IMR-90 (cell line): ENCODE results near the gene DMXL1. TPM values are rescaled to one million over a fixed set of nuclear protein-coding genes. Genes with fewer than 3 reads are reported as not detected.

Experiments used
- ATAC-seq: fragments of 200-7000 bp; cut with Tn5 transposase; 2 replicates; pipeline ENCODE4 v1.9.1; 2020; ENCODE audit warnings: low read depth, mild to moderate bottlenecking, moderate library complexity
- BruUV-seq: library from RNA; stranded (reverse); fragments of 400-500 nt; replicated peaks from 2 replicates; lab custom pipeline; 2021; lab: Mats Ljungman, UMichigan
- CTCF ChIA-PET: fragments of 300-600 bp; formaldehyde crosslinking; extraction: SDS; loops from one replicate; lab custom pipeline; 2021; ENCODE audit warnings: antibody characterized with exemption; lab: Yijun Ruan, JAX
- POLR2A ChIA-PET: fragments of 300-600 bp; sonication (Branson Sonifier 250); formaldehyde crosslinking; loops from one replicate; lab custom pipeline; 2022; ENCODE audit warnings: antibody characterized with exemption; ENCODE audit not compliant: unreplicated experiment; lab: Charles Lee
- DNase-seq: peaks from one replicate; pipeline ENCODE4 v3.0.0; 2013
- H2AFZ ChIP-seq: replicated peaks from 2 replicates; pipeline ENCODE3; 2013; ENCODE audit warnings: low read length, mild to moderate bottlenecking; ENCODE audit not compliant: poor library complexity
- H2AK5ac ChIP-seq: 2 replicates; pipeline ENCODE4 v1.6.1; 2013; ENCODE audit warnings: low read depth, low read length, inconsistent platforms
- H2AK9ac ChIP-seq: replicated peaks from 2 replicates; pipeline ENCODE3; 2013; ENCODE audit warnings: mild to moderate bottlenecking, low read depth, low read length, moderate library complexity; ENCODE audit not compliant: poor library complexity
- H2BK120ac ChIP-seq: 2 replicates; pipeline ENCODE4 v1.6.1; 2013; ENCODE audit warnings: low read depth, low read length, inconsistent platforms
- H2BK15ac ChIP-seq: 3 replicates; pipeline ENCODE4 v1.6.1; 2013; ENCODE audit warnings: low read depth, low read length, inconsistent platforms
- H2BK20ac ChIP-seq: 2 replicates; pipeline ENCODE4 v1.6.1; 2013; ENCODE audit warnings: low read depth, mild to moderate bottlenecking, inconsistent platforms, low read length, moderate library complexity
- H2BK5ac ChIP-seq: 2 replicates; pipeline ENCODE4 v1.6.1; 2013; ENCODE audit warnings: mild to moderate bottlenecking, low read depth, low read length, inconsistent platforms; ENCODE audit not compliant: poor library complexity, severe bottlenecking
- H3K14ac ChIP-seq: replicated peaks from 2 replicates; pipeline ENCODE4 v1.6.1; 2013; ENCODE audit warnings: low read depth, low read length, inconsistent platforms
- H3K18ac ChIP-seq: 2 replicates; pipeline ENCODE4 v1.6.1; 2013; ENCODE audit warnings: low read depth, low read length, control low read depth
- H3K23ac ChIP-seq: 2 replicates; pipeline ENCODE4 v1.6.1; 2013; ENCODE audit warnings: low read depth, low read length, inconsistent platforms
- H3K27ac ChIP-seq: 2 replicates; pipeline ENCODE4 v1.5.1; 2013; ENCODE audit warnings: mild to moderate bottlenecking, control low read depth, low read length; ENCODE audit not compliant: insufficient read depth
- H3K27me3 ChIP-seq: 2 replicates; pipeline ENCODE4 v1.6.1; 2013; ENCODE audit warnings: low read length; ENCODE audit not compliant: control insufficient read depth, insufficient read depth
- H3K36me3 ChIP-seq: 2 replicates; pipeline ENCODE4 v1.6.1; 2013; ENCODE audit warnings: low read length, mixed read lengths; ENCODE audit not compliant: control insufficient read depth, insufficient read depth
- H3K4ac ChIP-seq: 2 replicates; pipeline ENCODE4 v1.6.1; 2013; ENCODE audit warnings: low read depth, low read length, inconsistent platforms
- H3K4me1 ChIP-seq: 2 replicates; pipeline ENCODE4 v1.6.1; 2013; ENCODE audit warnings: low read length, mixed read lengths; ENCODE audit not compliant: control insufficient read depth, insufficient read depth
- H3K4me2 ChIP-seq: 2 replicates; pipeline ENCODE4 v1.6.1; 2013; ENCODE audit warnings: low read depth, mild to moderate bottlenecking, control low read depth, low read length, moderate library complexity
- H3K4me3 ChIP-seq: 2 replicates; pipeline ENCODE4 v1.5.1; 2013; ENCODE audit warnings: low read depth, mild to moderate bottlenecking, control low read depth, low read length, moderate library complexity; ENCODE audit not compliant: insufficient read depth
- H3K56ac ChIP-seq: 2 replicates; pipeline ENCODE4 v1.6.1; 2013; ENCODE audit warnings: low read length, inconsistent platforms; ENCODE audit not compliant: insufficient read depth; ENCODE audit errors: extremely low read depth
- H3K79me1 ChIP-seq, 2 experiments: 2 replicates each; pipeline ENCODE4 v1.6.1; 2013; ENCODE audit warnings: low read length in 2 of 2, inconsistent platforms in 1 of 2, low read depth in 1 of 2
- H3K9ac ChIP-seq: 2 replicates; pipeline ENCODE4 v1.6.1; 2013; ENCODE audit warnings: low read depth, low read length, control low read depth
- H3K9me1 ChIP-seq: 2 replicates; pipeline ENCODE4 v1.6.1; 2013; ENCODE audit warnings: low read length, inconsistent platforms; ENCODE audit not compliant: insufficient read depth
- H3K9me3 ChIP-seq: 2 replicates; pipeline ENCODE4 v1.6.1; 2013; ENCODE audit warnings: low read length; ENCODE audit not compliant: control insufficient read depth, insufficient read depth
- H4K20me1 ChIP-seq: 2 replicates; pipeline ENCODE4 v1.6.1; 2013; ENCODE audit warnings: low read length, inconsistent platforms; ENCODE audit not compliant: insufficient read depth
- H4K5ac ChIP-seq: 2 replicates; pipeline ENCODE4 v1.6.1; 2013; ENCODE audit warnings: mild to moderate bottlenecking, low read depth, low read length, control low read depth
- H4K8ac ChIP-seq, 2 experiments: 2 replicates each; pipeline ENCODE4 v1.6.1; 2013; ENCODE audit warnings: low read depth in 2 of 2, low read length in 2 of 2, control low read depth in 1 of 2, inconsistent platforms in 1 of 2
- H4K91ac ChIP-seq: 2 replicates; pipeline ENCODE4 v1.6.1; 2013; ENCODE audit warnings: low read depth, low read length, inconsistent platforms; ENCODE audit not compliant: insufficient read depth
- MAFK ChIP-seq: IDR thresholded peaks from 2 replicates; pipeline ENCODE4 v1.6.1; 2012; ENCODE audit warnings: low read depth, low read length, improper control_type of control experiment
- NFE2L2 ChIP-seq: fragments of 150-350 bp; IDR thresholded peaks from 2 replicates; pipeline ENCODE4 v1.6.1; 2016; ENCODE audit warnings: low read depth, mild to moderate bottlenecking, low read length
- POLR2A ChIP-seq: IDR thresholded peaks from 2 replicates; pipeline ENCODE4 v1.6.1; 2012; ENCODE audit warnings: mild to moderate bottlenecking, low read depth, low read length
- RAD21 ChIP-seq: IDR thresholded peaks from 2 replicates; pipeline ENCODE4 v1.6.1; 2012; ENCODE audit warnings: low read length, improper control_type of control experiment
- SMC3 ChIP-seq: fragments of 150-350 bp; IDR thresholded peaks from 2 replicates; pipeline ENCODE4 v1.6.1; 2016; ENCODE audit warnings: low read depth, mild to moderate bottlenecking, antibody characterized with exemption, low read length, moderate library complexity
- WGBS, 2 experiments: methylation state at CpG; one replicate each; pipeline versions ENCODE4 v1.1.5 to v1.1.7; 2013; ENCODE audit warnings: missing lambda C conversion rate in 2 of 2; ENCODE audit not compliant: insufficient read length in 1 of 2; ENCODE audit errors: extremely low coverage in 2 of 2; 5-methylcytosine and 5-hydroxymethylcytosine counted together
- dilution Hi-C: fragments of 300-500 bp; cut with HindIII; formaldehyde crosslinking; loops from one replicate; pipeline ENCODE4 v1.14.3; 2018; ENCODE audit warnings: low sequenced_read_pairs; ENCODE audit not compliant: unreplicated experiment
- in situ Hi-C: fragments of 300-500 bp; cut with MboI; formaldehyde crosslinking; loops from 3 replicates; pipeline ENCODE4 v1.14.3; 2019; ENCODE audit warnings: low sequenced_read_pairs, inconsistent platforms, mixed read lengths
- intact Hi-C: fragments of 100-400 bp; cut with micrococcal nuclease; formaldehyde crosslinking; loops from 2 replicates; pipeline ENCODE4 v1.10.0; 2022
- polyA plus RNA-seq, 3 experiments: library from polyadenylated mRNA; depleted of rRNA; stranded (reverse); fragments of >200 nt; gene quantifications; 2 replicates each; pipeline ENCODE4 v1.2.3, GENCODE V29; 2012; ENCODE audit warnings: low replicate concordance in 1 of 3
- total RNA-seq: library from RNA; depleted of rRNA; stranded (reverse); fragments of >200 nt; gene quantifications from 2 replicates; pipeline ENCODE4 v1.2.3, GENCODE V29; 2012
- TF ChIP-seq, protein P1 (sequence below): fragments of 150-350 bp; IDR thresholded peaks from 2 replicates; pipeline ENCODE4 v1.6.1; 2017; ENCODE audit warnings: mild to moderate bottlenecking, antibody characterized with exemption, low read length, low read depth
- TF ChIP-seq, protein P2 (sequence below): conservative IDR thresholded peaks from 2 replicates; pipeline ENCODE4 v1.5.1; 2012; ENCODE audit warnings: mild to moderate bottlenecking, low read depth, low read length, improper control_type of control experiment

DMXL1 gene
- total and polyA plus RNA-seq, 2 of the 4 experiments (the other 2 are of a cell fraction), result 8.1 to 21.5 TPM

DNA sequence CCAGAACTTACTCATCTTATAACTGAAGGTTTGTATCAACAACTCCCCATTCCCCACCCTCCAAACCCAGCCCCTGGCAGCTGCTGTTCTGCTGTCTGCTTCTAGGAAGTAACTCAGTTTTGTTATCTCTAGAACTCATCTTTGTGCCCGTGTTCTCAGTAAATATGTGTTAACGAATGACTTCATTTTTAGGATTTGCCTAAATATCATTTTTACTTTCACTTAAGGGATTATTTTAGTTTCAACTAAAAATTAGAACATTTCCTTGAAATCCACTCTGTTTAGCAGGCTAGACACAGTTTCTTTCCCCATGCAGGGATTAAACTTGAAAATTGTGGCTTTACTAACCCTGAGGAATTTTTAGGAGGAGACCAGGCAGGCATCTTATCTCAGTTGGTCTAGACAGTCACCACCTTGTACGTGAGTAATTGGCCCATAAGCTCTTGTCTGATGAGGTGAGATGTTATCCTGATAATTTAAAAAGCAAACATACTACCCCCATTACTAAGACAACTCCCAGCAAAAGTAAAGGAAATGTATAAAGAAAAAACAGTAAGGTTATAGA is 216.7 kb downstream of the DMXL1 start:
- H2BK120ac ChIP-seq, result peak overlapping the region; percentile 13; the same call in 1 of the 2 replicates
- no peak overlapping the region for H2AK5ac ChIP-seq
- no peak overlapping the region for H3K18ac ChIP-seq
- H3K36me3 ChIP-seq, result 0 out of 2 replicates have a peak, but pooled peaks cover 2% of the 10 kb centered on the region
- H3K4me2 ChIP-seq, result peak overlapping the region; percentile 89
- peak; percentile 37 for ATAC-seq
- no peak overlapping the region for H4K91ac ChIP-seq
- no peak overlapping the region for H2AK9ac ChIP-seq
- intact Hi-C loops, result loop anchor here (2.0 kb wide), 1 partner anchor 13 kb away; no protein-coding TSS in a partner anchor
- BruUV-seq, result no TSS peak
- no peak overlapping the region for H4K5ac ChIP-seq
- H4K20me1 ChIP-seq, result no peaks in the 10 kb centered on the region
- no peak overlapping the region; the same call in 1 of the 2 replicates for H3K27ac ChIP-seq
- WGBS, 2 experiments, result no CpG with 5 or more reads among the region's 3 CpGs
- H4K8ac ChIP-seq, result 0 out of 4 replicates have a peak overlapping the region, but pooled peaks of 1 of the 2 experiments have one; percentile 19
- H3K4me1 ChIP-seq, result peaks cover 13% of the 10 kb centered on the region
- no peak overlapping the region for H2AFZ ChIP-seq
- no peak overlapping the region for H3K4me3 ChIP-seq
- H2BK15ac ChIP-seq, result no peak overlapping the region; the same call in 2 of the 3 replicates
- H3K9ac ChIP-seq, result 0 out of 2 replicates have a peak overlapping the region, but pooled peaks have one; percentile 52
- dilution Hi-C loops, result no loop called here
- H3K79me1 ChIP-seq, result peaks cover 20 to 43% of the 10 kb centered on the region in 2 experiments
- H3K4ac ChIP-seq, result no peak overlapping the region
- no peak overlapping the region for H2BK5ac ChIP-seq
- peak; percentile 32 for DNase-seq
- H3K9me1 ChIP-seq, result peaks cover 5% of the 10 kb centered on the region
- CTCF ChIA-PET, result no interaction called here
- no peak overlapping the region for H2BK20ac ChIP-seq
- H3K9me3 ChIP-seq, result no peaks in the 10 kb centered on the region
- POLR2A ChIA-PET, result no interaction called here
- no peaks in the 10 kb centered on the region for H3K27me3 ChIP-seq
- H3K23ac ChIP-seq, result no peak overlapping the region
- TF ChIP-seq RAD21 (no peak), NFE2L2 (no peak), POLR2A (no peak), MAFK (no peak), SMC3 (no peak)
- TF ChIP-seq, protein P1, sequence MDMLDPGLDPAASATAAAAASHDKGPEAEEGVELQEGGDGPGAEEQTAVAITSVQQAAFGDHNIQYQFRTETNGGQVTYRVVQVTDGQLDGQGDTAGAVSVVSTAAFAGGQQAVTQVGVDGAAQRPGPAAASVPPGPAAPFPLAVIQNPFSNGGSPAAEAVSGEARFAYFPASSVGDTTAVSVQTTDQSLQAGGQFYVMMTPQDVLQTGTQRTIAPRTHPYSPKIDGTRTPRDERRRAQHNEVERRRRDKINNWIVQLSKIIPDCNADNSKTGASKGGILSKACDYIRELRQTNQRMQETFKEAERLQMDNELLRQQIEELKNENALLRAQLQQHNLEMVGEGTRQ, result no peak
- TF ChIP-seq, protein P2, sequence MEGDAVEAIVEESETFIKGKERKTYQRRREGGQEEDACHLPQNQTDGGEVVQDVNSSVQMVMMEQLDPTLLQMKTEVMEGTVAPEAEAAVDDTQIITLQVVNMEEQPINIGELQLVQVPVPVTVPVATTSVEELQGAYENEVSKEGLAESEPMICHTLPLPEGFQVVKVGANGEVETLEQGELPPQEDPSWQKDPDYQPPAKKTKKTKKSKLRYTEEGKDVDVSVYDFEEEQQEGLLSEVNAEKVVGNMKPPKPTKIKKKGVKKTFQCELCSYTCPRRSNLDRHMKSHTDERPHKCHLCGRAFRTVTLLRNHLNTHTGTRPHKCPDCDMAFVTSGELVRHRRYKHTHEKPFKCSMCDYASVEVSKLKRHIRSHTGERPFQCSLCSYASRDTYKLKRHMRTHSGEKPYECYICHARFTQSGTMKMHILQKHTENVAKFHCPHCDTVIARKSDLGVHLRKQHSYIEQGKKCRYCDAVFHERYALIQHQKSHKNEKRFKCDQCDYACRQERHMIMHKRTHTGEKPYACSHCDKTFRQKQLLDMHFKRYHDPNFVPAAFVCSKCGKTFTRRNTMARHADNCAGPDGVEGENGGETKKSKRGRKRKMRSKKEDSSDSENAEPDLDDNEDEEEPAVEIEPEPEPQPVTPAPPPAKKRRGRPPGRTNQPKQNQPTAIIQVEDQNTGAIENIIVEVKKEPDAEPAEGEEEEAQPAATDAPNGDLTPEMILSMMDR, result no peak
- in situ Hi-C loops, result no loop called here
- no peak overlapping the region for H3K56ac ChIP-seq
- H3K14ac ChIP-seq, result no peak overlapping the region; the same call in 1 of the 2 replicates
